GM21717 (cell line): ENCODE results near the gene GCN1.

Experiments
- ATAC-seq: cut with Tn5 transposase; IDR thresholded peaks from one replicate; pipeline ENCODE4 v1.9.1; 2021; ENCODE audit warnings: mild to moderate bottlenecking, moderate library complexity; ENCODE audit not compliant: unreplicated experiment

The GCN1 gene

GRCh38 chr12:120121766-120122293 is 72.7 kb downstream of the GCN1 start:
- ATAC-seq = peak; percentile 31

DNA sequence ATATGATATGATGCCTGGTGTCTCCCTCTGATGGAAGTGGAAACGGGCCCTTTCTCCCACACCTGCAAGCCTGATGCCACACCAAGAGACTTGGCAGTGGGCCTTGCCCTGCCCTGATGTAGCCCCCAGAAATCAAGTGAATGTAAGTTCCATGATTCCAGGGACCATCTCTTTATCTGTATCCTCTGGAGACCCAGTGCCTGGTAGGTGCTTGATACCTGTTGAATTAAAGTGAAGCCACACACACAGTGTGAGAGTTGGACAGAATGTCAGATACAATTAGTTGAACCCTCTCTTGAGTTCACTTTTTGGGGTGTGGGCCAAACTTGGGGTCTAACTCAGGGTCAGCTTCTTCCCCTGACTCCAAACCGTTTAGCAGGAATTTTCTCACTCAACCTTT is 73.2 kb downstream of the GCN1 start:
- ATAC-seq = no peak

GRCh38 chr12:120119271-120119973 is 75.1 kb downstream of the GCN1 start:
- ATAC-seq = peak; percentile 25

- ATAC-seq = no peak
Measured at GRCh38 chr12:120118321-120119061, 76.0 kb downstream of the GCN1 start.

GRCh38 chr12:120117961-120118320 is 76.6 kb downstream of the GCN1 start:
- no peak for ATAC-seq

DNA sequence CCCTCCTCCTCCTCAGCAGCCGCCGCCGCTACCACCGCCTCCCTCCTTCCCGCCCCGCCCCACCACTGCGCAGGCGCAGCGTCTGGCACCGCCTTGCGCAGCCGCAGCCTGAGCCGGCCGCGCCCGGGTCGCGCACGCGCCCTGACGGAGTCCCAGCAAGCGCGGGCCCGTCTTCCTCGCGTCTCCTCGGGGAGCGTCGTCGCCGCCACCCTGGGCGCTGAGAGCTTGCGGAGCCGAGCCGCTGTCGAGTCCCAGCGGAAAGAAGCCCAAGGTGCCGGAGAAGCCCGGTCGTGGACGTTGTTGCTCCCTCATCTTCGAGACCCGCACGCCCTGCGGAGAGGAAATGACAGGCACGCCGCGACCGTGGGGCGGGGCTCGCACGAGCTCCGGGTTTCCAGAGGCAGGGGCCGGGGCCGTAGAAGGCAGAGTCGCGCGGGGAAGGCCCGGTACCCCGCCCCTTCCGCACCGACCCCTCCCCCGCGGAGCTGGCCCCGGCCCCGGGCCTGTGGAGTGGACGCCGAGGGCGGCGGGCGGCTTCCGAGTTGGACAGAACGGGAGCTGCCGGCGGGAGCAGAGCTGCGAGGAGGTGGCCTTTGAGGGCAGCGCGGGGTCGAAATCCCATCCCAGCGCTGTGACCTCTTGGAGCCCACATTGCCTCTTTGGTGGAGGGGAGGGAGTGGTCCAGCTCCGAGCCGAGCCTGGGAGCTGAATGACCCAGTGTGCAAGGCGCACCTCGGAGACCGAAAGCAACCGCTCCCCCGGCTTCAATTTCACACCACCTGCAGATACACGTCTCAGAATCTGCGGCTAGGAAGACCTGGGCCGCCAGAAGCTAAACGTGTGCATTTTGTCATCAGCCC is 77.5 kb downstream of the GCN1 start:
- ATAC-seq = peak; percentile 32

GRCh38 chr12:120116441-120116791 is 78.1 kb downstream of the GCN1 start, which contains the start of gene RAB35:
Gene RAB35 (minus strand): TSS chr12:120116753. CDS start chr12:120116650, 103 bp downstream.
- ATAC-seq = peak; percentile 3

DNA sequence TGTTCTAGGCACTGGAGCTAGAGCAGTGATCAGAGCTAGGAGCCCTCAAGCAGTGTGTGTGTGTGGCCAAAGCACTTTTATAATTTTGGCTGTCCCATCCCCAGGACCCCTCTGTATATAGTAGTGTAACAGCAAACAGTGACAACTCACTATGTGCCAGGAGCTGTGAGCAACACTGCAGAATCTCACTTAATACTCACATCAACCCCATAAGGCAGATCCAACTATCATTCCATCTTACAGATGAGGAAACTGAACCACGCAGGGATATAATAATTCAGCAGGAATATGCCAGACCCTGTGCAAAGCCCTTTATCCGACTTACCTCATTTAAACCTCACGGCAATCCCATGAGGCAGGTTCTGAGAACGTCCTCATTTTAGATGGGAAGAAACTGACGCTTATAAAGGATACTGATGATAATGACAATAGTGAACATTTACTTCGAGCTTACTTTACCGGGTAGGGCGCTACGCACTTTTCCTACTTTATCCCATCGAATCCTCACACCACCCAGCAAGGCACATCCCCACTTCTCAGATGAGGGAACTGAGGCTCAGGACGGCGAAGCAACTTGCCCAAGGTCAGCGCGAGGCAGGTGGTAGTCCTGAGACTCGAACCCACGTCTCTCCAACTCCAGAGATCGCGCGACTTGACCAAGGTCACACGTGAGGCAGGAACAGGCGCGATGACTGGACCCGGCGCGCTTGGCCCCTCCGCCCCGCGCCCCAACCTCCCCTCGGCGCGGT is 78.6 kb downstream of the GCN1 start:
- ATAC-seq = no peak

DNA sequence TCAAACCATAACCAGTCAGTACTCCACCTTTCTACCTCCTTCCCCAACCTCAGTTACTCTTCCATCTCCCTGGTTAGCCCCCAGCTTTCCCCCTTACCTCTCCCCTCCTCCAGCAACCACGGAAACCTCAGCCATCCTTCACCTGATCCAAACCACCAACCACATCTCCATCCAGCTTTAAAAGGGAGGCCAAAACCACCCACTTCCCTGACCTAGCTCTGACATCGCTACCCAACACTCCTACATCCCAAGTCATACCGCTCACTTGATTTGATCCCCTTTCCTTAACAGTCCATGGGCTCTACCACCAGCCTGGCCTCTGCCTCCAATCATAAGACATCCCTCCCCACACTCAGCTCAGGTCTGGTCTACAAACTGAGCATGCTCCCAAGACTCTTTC is 79.4 kb downstream of the GCN1 start:
- no peak for ATAC-seq

DNA sequence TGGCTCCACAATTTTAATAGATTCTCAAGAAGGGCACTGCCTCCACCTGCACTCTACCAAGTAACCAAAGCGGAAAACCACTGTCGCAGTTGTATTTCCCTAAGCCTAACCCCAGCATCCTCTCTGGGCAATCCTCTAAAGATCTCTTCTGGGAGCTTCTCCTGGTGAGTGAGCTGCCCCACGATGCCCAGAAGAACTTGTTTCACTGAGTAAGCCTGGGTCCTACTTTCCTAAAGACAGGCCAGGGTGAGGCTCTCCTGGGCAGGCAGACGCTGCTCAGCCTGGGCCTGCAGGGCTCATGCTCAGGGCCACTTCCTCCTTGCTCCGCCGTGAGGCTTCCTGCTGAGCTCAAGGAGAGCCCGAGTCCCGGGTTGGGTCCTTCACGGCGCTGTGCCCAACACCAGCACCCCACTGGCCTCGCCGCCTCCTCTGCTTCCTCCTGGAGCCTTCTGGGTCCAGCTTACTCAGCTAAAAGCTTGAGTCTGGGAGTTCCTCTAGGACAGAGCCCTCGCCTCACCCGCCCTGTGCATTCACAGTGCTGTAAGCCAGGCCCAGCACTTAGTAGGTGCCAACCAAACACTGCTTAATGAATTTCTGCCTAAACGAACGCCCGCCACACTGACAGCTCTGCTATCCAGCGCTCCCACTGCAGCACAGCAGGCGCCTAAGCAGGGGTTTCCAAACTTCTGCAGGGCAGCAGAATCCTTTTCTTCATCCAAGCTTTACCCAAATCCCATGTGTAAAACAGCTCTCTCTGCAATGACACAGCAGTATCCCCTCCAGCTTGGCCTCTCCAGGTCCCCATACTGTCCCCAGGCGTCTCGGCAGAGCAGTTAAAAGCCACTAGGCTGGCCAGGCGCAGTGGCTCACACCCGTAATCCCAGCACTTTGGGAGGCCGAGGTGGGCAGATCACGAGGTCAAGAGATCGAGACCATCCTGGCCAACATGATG is 83.7 kb downstream of the GCN1 start:
- peak; percentile 58 for ATAC-seq

GRCh38 chr12:120109570-120110267 is 84.8 kb downstream of the GCN1 start:
- no peak for ATAC-seq

DNA sequence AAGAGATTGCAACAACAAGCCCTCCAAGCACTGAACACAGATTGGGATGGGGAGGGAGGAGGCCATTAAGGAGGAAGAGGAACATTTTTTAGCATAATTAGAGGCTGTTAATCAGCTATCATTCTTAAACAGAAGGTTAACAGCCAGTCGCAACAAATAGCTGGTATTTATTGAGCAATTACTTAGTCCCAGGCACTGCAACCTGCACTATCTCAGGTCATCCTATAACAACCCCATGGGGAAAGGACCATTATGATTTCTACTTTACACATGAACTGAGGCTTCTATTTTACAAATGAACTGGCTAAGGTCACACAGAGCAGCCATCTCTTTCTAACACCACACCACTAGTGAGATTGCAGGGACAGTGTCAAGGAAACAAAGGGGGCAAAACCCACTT is 88.4 kb downstream of the GCN1 start:
- no peak for ATAC-seq

- no peak for ATAC-seq
Measured at GRCh38 chr12:120103371-120103770, 91.1 kb downstream of the GCN1 start.

DNA sequence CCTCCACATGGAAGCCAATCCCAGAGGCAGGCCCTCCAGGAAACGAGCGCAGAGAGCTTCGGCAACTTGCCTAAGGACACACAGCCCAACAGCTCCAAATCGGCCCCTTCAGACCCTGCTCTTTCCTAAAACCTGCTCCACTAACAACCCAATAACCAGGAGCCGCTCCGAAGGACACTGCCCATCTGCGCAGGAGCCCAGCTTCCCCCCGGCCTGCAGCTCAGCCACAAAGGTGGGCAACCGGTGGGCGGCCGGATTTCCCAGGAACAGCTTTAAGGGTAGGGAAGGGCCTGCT is 91.5 kb downstream of the GCN1 start:
- ATAC-seq = no peak

DNA sequence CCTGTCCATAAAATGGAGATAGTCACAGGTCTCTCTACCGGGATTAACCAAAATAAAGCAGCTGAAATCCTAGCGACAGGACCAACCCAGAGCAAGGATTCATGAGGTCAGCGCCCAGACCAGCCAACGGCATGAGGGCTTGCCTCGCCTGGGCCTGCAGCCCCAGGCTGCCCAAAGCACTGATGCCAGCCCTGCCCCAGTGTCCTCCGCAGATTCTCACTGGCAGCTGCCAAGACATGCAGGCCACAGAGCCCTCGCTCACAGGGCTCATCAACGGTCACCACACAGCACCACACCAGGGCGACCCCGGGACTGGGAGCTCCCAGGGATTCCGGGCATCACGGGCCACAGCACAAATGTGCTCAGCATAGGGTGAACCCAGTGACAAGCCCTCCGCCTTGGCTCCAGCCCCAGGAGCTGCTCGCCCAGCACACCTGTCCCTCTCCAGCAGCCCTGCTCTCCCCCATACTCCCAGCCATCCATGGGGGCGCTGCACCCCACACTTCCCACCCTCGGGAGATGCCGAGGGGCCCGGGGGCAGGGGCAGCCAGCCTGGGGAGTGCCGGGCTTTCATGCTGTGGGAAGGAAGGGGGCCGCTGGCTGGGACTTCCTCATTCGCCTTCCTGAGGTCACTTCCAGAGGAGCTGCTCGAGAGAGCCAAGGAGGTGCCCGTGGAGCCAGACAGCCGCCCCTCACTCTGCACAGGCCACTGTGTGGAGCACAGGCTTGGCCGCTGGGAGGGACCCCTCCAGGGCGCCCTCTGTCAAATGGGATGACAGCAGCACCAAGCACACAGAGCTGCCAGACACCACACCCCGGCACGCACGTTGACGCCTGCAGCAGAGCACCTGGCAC is 92.1 kb downstream of the GCN1 start:
- ATAC-seq = no peak

DNA sequence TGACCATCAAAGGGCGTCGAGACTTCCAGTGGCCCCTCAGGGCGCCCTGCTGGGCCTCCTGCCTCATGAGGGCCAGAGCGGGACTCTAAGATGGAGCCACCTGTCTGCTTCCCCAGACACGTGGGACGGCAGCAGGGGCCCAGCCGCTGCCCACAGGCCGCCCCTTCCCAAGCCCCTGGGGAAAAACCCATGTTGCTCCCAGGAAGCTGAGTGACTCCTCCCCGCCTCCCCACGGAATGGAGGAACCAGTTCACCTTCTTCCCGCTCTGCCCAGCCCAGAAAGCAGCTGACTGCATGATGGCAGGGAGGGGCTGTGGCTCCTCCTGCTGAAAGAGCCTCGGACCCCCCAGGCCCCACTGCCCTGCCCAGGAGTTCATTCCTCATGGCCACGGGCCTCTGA is 92.9 kb downstream of the GCN1 start:
- no peak for ATAC-seq

DNA sequence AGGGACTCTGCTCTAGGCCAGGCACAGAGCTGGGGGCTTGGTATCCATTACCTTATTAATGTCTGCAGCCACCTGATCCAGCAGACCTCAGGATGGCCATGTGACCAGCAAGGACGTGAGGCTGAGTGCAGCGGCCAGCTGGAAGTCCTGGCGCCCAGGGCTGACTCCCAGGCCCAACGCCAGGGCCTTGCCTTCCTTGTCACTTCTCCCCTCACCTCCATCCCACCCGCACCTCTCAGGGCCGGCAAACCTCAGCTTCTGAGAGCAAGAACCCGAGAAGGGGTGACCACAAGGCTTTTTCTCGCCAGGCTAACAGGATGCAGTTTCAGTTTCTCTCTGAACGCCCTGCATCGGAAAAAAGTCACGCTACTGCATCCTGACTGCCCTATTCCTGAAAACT is 93.3 kb downstream of the GCN1 start:
- no peak for ATAC-seq

GRCh38 chr12:120100630-120101029 is 93.9 kb downstream of the GCN1 start:
- ATAC-seq = no peak
